GM18858 (cell line): ENCODE measurements around the gene ARHGAP9.

ENCODE experiments used
- ATAC-seq: cut with Tn5 transposase; IDR thresholded peaks from one replicate; pipeline ENCODE4 v1.9.1; 2021; ENCODE audit not compliant: unreplicated experiment

ARHGAP9 gene

GRCh38 chr12:57479376-57480115 is at the start of gene ARHGAP9:
TSS of gene ARHGAP9 (minus strand) at chr12:57479866. CDS start at chr12:57479406, 460 bp downstream.
- peak; percentile 31 for ATAC-seq

GRCh38 chr12:57528831-57529555 is 49.3 kb upstream of the ARHGAP9 start:
- no peak for ATAC-seq

- no peak for ATAC-seq
Observed at GRCh38 chr12:57528176-57528575, 48.5 kb upstream of the ARHGAP9 start.

GRCh38 chr12:57527184-57527583 is 47.5 kb upstream of the ARHGAP9 start:
- no peak for ATAC-seq

- no peak for ATAC-seq
Observed at GRCh38 chr12:57526477-57527126, 46.9 kb upstream of the ARHGAP9 start.

GRCh38 chr12:57525615-57526383 is 46.1 kb upstream of the ARHGAP9 start:
- no peak for ATAC-seq

- ATAC-seq, result no peak
Observed at GRCh38 chr12:57524814-57525614, 45.3 kb upstream of the ARHGAP9 start.

- no peak for ATAC-seq
Observed at GRCh38 chr12:57523706-57524614, 44.3 kb upstream of the ARHGAP9 start.

- ATAC-seq, result no peak
Observed at GRCh38 chr12:57522887-57523705, 43.4 kb upstream of the ARHGAP9 start.

GRCh38 chr12:57522011-57522886 is 42.6 kb upstream of the ARHGAP9 start, which contains the start of gene MBD6:
TSS of gene MBD6 (plus strand) at chr12:57522824. CDS start at chr12:57524304, 1,480 bp downstream.
- peak; percentile 31 for ATAC-seq

- no peak for ATAC-seq
Observed at GRCh38 chr12:57521525-57522010, 41.9 kb upstream of the ARHGAP9 start.

- peak; percentile 54 for ATAC-seq
Observed at GRCh38 chr12:57520053-57520818, 40.6 kb upstream of the ARHGAP9 start, which contains the start of gene DDIT3. TSS of gene DDIT3 (minus strand) at chr12:57520514. CDS start at chr12:57517406, 3,108 bp downstream.

- ATAC-seq, result no peak
Observed at GRCh38 chr12:57519796-57520052, 40.1 kb upstream of the ARHGAP9 start.

GRCh38 chr12:57518920-57519795 is 39.5 kb upstream of the ARHGAP9 start:
- no peak for ATAC-seq

GRCh38 chr12:57518176-57518919 is 38.7 kb upstream of the ARHGAP9 start:
- ATAC-seq, result no peak
